Measurements from ENCODE around the gene ABCA7. TPM values are rescaled to one million over a fixed set of nuclear protein-coding genes. Genes with fewer than 3 reads are reported as not detected.

The ABCA7 gene
- total and polyA plus RNA-seq, 2 of the 13 experiments (the other 11 are each of a cell fraction or from before 2014, with no cell fraction given), result 4.4 to 32.4 TPM

GRCh38 chr19:1079566-1080111 is 39.7 kb downstream of the ABCA7 start:
- DNase-seq (ENCODE audit: low spot score), result no peak
- no peak overlapping the region for H3K4me2 ChIP-seq (ENCODE audit: low read depth, low read length)
- in situ Hi-C loops (cut with HindIII; ENCODE audit: extremely low pct_ligation_motif_present, low pct_unique_long_range_greater_than_20kb), result no loop called here
- no peaks in the 10 kb centered on the region for H3K27me3 ChIP-seq (ENCODE audit: control insufficient read depth in 1 of 2, insufficient read depth in 2 of 2, low read length in 2 of 2)
- ChIA-PET CTCF (ENCODE audit: low intra/inter-chr PET ratio, low total read pairs) (no interaction called here), POLR2A (no interaction called here)
- ATAC-seq, result no peak
- H3K36me3 ChIP-seq (replicated peaks in 1 of 2; ENCODE audit: control insufficient read depth in 1 of 2, insufficient read depth in 2 of 2, low read length in 2 of 2), result peaks cover 0 to 7% of the 10 kb centered on the region in 2 experiments; a peak in 4 of 5 replicates
- WGBS (ENCODE audit: low lambda C conversion rate), result 95% methylated on average over 39 of the region's 45 CpGs
- no peak for FAIRE-seq
- H3K79me2 ChIP-seq (ENCODE audit: insufficient read depth, low read length), result no peaks in the 10 kb centered on the region
- peaks cover 29% of the 10 kb centered on the region for H3K4me1 ChIP-seq (ENCODE audit: insufficient read depth, low read length)
- no peak overlapping the region for H3K9ac ChIP-seq (ENCODE audit: insufficient read depth, low read depth, low read length)
- H2AFZ ChIP-seq (ENCODE audit: low read length), result no peak overlapping the region
- TF ChIP-seq GRHL1 (CRISPR knock-in tag; conservative IDR thresholded peaks at IDR 0.05), result no peak
- peak; percentile 45; the same call in 1 of the 2 replicates for TF ChIP-seq ZBTB33 (CRISPR knock-in tag; IDR thresholded peaks at IDR 0.05)
- no peak for TF ChIP-seq ZFAT (CRISPR knock-in tag; conservative IDR thresholded peaks at IDR 0.05)
- no peak for TF ChIP-seq ZNF800 (CRISPR knock-in tag; IDR thresholded peaks at IDR 0.05)
- H3K9me3 ChIP-seq (ENCODE audit: low read length), result no peaks in the 10 kb centered on the region
- H3K4me3 ChIP-seq (replicated peaks in 1 of 3; ENCODE audit: insufficient read depth in 1 of 3, low read depth in 2 of 3, low read length in 3 of 3), result no peak overlapping the region
- H3K27ac ChIP-seq (ENCODE audit: extremely low read length, insufficient read depth, low read length), result no peak overlapping the region
- intact Hi-C loops (cut with micrococcal nuclease; ENCODE audit: unreplicated experiment), result no loop called here
- no TSS peak for BruUV-seq (replicated peaks)
- H4K20me1 ChIP-seq (ENCODE audit: insufficient read depth, low read length), result peaks cover 3% of the 10 kb centered on the region; the same call in 1 of the 2 replicates

Data from HepG2 (cell line).